Prostate gland (tissue), 2 donors: ENCODE results near the gene S100A5.

ENCODE experiments used
- CTCF ChIP-seq, 4 experiments: fragments of 200-600 bp in 2 of 4; fragments of 450-650 bp in 2 of 4; sonication (generic) in 2 of 4; IDR thresholded peaks; 1 replicate in 3 of 4; 2 replicates in 1 of 4; pipeline ENCODE4 v1.5.1; 2016 to 2019; ENCODE audit warnings: antibody characterized with exemption in 4 of 4, mild to moderate bottlenecking in 2 of 4, moderate library complexity in 2 of 4
- POLR2A ChIP-seq: fragments of 450-650 bp; IDR thresholded peaks from one replicate; pipeline ENCODE4 v1.6.1; 2016; ENCODE audit warnings: antibody characterized with exemption, mild to moderate bottlenecking

- no peak for TF ChIP-seq CTCF (IDR thresholded peaks at IDR 0.05)
- TF ChIP-seq POLR2A = no peak
Observed at GRCh38 chr1:153543736-153544135, 3.0 kb upstream of the S100A5 start.
